Right hindlimb (tissue), 1 donor: ENCODE results near the gene OTOF.

Source experiments
- DNase-seq: peaks from one replicate; pipeline ENCODE4 v3.0.0-alpha.2; 2018

Gene OTOF

DNA sequence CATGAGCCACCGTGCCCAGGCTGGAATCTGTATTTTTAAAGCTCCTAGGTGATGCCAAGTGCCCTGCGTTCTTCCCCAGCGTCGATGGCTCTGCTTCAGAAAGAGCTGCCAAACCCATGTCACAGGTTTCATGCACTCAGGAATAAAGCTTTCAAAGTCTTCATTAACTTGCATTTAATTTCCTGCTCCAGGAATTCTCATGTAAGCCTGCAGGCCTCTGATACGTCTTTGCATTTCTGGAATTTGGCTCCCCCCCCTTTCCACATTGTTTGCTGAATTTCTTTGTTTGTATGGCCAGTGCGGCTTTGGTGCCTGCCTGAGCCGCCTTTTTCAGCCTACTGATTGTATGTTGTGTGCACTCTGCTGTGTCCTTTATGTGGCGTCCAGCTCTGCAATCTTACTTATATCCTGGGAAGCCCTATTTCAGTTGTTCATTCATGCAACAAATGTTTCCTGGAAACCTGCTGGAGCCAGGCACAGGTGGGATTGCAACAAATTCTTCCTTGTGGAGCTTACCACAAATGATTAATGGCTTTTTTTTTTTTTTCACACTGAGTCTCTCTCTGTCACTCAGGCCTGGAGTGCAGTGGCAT is 17.9 kb upstream of the OTOF start:
- DNase-seq = no peak

GRCh38 chr2:26494891-26495290 is 17.0 kb upstream of the OTOF start:
- no peak for DNase-seq

- DNase-seq = no peak
Measured at GRCh38 chr2:26494199-26494598, 16.3 kb upstream of the OTOF start.

DNA sequence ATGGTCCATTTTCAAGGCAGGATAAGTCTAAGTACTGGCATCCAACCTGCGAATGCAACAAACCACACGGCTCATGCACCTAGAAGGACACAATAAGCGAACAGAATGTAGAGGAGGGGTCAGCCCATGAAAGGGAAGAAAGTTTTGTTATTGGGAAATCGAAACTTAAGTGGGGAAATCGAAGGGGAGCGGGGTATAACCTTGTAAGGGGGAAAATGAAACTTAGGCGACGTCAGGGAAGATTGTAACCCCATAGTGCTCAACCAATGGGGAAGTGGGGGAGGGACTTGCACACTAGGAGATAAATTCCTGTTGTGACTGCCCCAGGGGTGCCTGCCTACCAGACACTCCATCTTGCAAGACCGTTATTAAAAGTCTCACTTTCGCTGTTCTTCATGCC is 15.6 kb upstream of the OTOF start:
- no peak for DNase-seq

DNA sequence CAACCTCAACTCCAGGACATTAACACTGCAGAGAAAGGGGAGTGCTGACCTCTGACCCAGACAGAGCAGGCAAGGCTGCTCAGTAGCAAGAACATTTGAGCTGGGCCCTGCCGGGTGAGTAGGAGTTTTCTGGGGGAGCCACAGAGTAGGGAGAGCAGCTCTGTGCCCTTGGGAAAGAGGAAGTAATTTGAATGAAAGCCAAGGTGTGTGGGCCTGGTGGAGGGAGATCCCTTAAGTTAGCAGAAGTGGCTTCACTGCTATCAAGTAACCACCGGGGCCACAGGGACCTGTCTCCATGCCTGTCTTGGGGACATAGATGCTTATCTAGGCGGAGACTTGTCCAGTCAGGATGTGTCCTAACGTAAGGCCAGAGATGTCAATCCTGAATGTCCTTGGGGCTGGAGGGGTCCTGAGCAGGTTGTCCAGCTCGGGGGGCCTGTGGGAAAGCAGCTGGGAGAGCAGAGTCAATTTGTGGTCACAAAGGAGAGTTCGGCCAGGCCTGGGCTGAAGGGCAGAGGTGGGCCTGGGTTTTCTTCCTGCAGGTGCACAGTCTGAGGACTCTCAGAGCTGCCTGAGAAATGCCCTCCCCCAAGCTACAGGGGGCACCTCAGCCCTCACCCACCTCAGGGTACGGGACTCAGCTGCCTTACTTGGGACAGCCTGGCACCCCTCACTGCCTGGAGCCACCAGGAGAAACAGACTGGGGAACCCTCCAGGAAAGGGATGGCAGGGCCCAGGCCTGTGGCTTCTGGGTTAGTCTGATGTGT is 15.0 kb upstream of the OTOF start:
- DNase-seq = no peak

- no peak for DNase-seq
Measured at GRCh38 chr2:26491563-26492167, 13.7 kb upstream of the OTOF start.

GRCh38 chr2:26489213-26489850 is 11.4 kb upstream of the OTOF start:
- no peak for DNase-seq

DNA sequence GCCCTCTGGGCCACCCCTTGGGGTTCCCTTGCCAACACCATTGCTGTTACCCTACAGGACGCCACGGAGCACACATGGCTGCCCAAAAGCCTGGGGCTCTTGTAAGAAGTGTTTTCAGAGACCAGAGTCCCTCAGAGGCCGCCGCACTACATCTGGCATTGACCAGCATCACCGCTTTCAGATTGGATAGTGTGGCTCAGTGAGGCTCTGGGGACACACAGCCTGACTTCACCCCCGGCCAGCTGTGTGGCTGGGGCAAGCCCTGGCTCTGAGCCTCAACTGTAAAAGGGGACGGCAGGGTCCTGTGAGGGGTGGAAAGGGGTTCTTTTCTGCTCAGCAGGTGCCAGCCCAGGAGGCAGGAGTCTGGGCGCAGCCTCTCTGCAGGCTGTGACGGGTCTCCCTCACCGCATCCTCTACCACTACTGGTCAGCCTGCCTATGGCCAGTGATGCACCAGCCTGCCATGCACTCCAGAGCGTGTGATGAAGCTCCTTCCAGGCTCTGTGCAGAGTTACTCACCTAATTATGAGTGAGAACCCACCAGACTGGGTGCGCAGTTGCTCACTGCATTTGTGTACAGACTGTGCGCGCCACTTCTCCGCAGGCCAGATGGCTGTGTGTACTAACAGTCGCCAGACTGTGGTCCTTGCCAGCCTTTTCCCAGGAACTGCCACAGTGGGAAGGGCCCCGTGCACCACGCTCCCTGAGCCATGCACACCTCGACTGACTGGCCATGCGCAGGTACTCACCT is 10.7 kb upstream of the OTOF start:
- no peak for DNase-seq

DNA sequence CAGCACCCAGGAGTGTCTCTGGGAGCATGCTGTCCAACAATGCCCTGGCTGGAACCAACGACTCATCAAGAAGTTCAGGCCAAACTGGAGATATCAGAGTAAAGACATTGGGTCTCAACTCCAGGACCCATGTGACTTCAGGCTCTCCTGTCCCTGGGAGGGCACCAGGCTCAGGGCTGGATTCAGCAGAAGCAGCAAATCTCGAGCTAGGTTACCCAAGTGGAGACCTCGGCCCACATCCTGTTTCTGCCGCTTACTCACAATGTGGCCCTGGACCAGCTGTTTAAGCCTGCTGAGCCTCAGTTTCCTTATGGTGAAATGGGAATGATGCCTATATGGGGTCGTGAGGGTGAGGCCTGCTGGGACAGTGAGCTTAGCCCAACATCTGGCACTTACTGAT is 9.3 kb upstream of the OTOF start:
- no peak for DNase-seq

DNA sequence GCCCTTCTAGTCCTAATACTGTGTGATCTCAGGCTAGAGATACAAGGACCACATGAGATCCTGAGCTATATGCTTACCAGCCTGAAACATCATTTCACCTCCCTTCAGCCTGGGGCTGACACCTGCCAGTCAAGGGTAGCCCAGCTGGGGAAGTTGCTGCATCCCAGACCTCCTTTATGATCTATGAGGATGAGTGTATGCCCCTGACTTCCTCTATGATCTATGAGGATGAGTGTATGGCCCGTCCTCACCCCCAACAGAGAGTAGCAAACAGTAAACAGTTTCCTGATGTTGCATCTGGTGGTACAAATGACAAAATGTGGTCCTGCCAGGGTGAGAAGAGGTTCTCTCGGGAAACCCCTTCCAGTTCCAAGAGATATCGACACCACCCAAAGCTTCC is 8.9 kb upstream of the OTOF start:
- DNase-seq = no peak

DNA sequence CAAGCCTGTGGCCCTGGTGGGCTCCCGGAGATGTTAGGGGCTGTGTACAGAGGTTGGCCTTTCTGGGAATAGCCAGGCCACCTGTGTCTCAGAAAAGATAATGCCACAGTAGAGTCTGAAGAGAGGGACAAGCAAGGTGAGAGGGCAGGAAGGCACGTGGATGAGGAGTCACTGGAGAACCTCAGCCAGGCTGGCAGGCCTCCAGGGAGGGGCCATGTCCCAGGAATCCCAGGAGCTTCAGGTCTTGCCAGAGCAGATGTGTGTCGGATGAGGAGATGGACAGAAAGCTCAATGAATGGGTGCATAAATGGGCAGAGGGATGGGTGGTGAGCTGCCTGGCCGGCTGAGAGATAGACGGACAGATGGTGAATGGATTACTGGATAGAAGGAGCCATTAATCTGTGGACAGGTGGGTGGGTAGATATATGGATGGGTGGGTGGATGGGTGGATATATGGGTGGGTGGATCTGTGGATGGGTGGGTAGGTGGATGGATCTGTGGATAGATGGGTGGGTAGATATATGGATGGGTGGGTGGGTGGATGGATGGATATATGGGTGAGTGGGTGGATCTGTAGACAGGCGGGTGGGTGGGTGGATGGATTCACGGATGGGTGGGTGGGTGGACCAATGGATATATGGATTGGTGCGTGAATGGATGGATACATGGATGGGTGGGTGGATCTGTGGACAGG is 7.9 kb upstream of the OTOF start:
- no peak for DNase-seq

- no peak for DNase-seq
Measured at GRCh38 chr2:26485099-26485498, 7.2 kb upstream of the OTOF start.

DNA sequence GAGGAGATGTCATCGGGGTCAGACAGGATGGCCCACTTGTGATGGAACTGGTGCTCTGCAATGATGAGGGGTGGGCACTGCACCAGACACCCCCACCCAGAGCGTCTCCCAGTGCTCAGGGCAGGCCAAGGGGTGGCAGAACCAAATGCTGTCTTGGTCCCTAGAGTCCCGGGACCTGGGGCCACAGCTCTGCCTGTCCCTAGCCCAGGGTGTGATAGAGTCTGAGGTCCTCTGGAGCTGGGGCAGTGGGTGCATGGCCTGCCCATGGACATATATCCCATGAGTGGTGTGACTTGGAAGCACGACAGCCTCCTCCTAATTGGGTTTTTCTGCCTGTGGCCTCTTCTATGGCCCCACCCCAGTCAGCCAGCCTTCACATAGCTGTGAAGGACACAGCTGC is 6.7 kb upstream of the OTOF start:
- DNase-seq = no peak

DNA sequence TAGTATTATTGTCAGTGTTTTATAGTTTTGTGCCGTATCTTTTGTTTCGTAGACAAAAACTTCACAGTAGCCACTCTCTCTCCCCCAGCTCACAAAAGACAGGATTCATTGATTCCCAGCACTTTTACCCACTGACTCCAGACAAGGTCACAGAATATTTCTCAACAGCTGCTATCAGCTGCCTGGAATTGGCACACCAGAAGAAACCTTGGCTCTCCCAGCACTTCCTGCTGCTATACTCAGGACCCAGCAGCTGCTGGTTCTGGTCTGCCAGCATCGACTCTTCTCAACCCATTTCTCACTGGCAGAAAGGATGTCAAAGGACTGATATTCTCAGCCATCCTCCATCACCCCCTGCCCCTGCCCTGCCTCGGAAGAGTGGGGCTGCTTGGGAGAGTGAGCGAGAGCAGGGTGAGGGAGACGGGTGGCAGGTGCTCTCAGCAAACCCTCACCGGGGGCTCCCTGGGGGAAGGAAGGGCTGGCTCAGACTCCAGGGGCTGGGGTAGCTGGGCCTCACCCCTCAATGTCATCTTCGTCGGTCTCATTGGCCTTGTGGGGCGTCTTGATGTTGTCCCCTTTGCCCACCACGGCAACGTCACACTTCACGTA is 6.1 kb upstream of the OTOF start:
- peak; percentile 70 for DNase-seq

DNA sequence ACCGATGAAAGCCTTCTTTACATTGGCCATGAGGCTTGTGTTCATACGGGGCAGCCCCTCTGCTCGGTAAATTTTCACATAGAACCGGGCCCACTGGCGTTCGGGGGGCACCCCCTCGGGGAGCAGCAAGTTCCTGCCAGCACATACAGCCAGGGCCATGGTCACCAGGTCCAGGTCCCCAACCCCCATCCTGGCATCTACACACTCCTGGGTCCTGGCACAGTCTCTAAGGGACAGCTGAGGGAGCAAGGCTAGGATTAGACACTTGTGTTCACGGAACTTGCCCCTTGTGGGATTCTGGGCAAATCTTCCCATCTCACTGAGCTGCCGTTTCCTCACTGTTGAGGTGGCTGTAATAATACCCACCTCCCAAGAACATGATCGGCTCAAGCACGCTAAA is 5.6 kb upstream of the OTOF start:
- no peak for DNase-seq

DNA sequence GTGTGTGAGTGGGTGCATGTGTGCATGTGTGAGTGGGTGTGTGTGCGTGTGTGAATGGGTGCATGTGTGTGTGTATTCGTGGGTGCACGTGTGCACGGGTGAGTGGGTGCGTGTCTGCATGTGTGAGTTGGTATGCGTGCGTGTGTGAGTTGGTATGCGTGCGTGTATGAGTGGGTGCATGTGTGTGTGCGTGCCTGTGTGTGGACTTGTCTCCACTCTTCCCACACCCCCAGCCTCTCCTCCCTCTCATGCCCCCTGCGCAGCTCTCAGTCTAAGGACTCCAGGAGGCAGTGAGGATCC is 5.1 kb upstream of the OTOF start:
- no peak for DNase-seq

- DNase-seq = no peak
Measured at GRCh38 chr2:26482211-26483026, 4.5 kb upstream of the OTOF start.

DNA sequence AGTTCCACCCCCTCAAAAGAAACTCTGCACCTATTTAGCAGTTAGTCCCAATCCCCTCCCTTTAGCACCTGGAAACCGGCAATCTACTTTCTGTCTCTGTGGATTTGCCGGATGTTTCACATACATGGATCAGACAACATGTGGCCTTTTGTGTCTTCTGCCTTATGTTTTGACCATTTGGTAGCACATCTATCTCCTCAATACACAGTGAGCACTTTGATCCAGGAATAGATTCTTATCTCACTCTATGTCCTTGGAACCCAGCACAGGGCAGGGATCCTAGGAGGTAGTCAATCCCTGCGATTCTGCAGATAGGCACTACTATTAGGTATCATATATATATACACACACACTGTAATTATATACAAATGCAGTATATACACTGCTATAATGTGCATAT is 3.8 kb upstream of the OTOF start:
- DNase-seq = no peak

- no peak for DNase-seq
Measured at GRCh38 chr2:26480566-26481423, 2.9 kb upstream of the OTOF start.

GRCh38 chr2:26479789-26480565 is 2.1 kb upstream of the OTOF start:
- no peak for DNase-seq
